ENCODE results near the gene WAPL. TPM values are rescaled to one million over a fixed set of nuclear protein-coding genes. Genes with fewer than 3 reads are reported as not detected.

The WAPL gene
- polyA plus RNA-seq, 1 of the 3 experiments (the other 2 are of a cell fraction), result 8.7 TPM

GRCh38 chr10:86461963-86462804 is 59.4 kb downstream of the WAPL start:
- H3K27ac ChIP-seq (ENCODE audit: low read depth in 2 of 2, low read length in 1 of 2), result no peak overlapping the region
- H3K9me2 ChIP-seq, result no peaks in the 10 kb centered on the region
- ChIA-PET CTCF (no interaction called here), POLR2A (no interaction called here)
- TF ChIP-seq JUND (IDR thresholded peaks at IDR 0.05), result no peak
- TF ChIP-seq EZH2phosphoT487 (IDR thresholded peaks at IDR 0.05; ENCODE audit: borderline replicate concordance, low read depth), result no peak
- TF ChIP-seq RCOR1 (IDR thresholded peaks at IDR 0.05; ENCODE audit: low read length), result no peak
- no peak for TF ChIP-seq MXI1 (IDR thresholded peaks at IDR 0.05; ENCODE audit: low read depth, low read length)
- TF ChIP-seq RFX5 (IDR thresholded peaks at IDR 0.05; ENCODE audit: low read length), result no peak
- no peak for TF ChIP-seq ZBTB33 (IDR thresholded peaks at IDR 0.05; ENCODE audit: borderline replicate concordance, low read depth)
- TF ChIP-seq USF1 (IDR thresholded peaks at IDR 0.05; ENCODE audit: borderline replicate concordance, low read depth), result no peak
- TF ChIP-seq IRF3 (IDR thresholded peaks at IDR 0.05; ENCODE audit: low read depth, low read length), result no peak
- no peak for TF ChIP-seq MAX (IDR thresholded peaks at IDR 0.05; ENCODE audit: low read depth)
- TF ChIP-seq USF2 (IDR thresholded peaks at IDR 0.05; ENCODE audit: borderline replicate concordance, low read depth, low read length), result no peak
- no peak for TF ChIP-seq TAF1 (IDR thresholded peaks at IDR 0.05; ENCODE audit: borderline replicate concordance, low read depth, low read length)
- TF ChIP-seq FOXM1 (IDR thresholded peaks at IDR 0.05; ENCODE audit: low read depth), result no peak
- TF ChIP-seq MEF2A (IDR thresholded peaks at IDR 0.05; ENCODE audit: borderline replicate concordance, low read depth), result no peak
- no peak for TF ChIP-seq SIN3A (IDR thresholded peaks at IDR 0.05; ENCODE audit: borderline replicate concordance, low read depth, low read length)
- TF ChIP-seq GATA2 (CRISPR knock-in tag; IDR thresholded peaks at IDR 0.05), result no peak
- no peak for TF ChIP-seq NRF1 (IDR thresholded peaks at IDR 0.05; ENCODE audit: low read depth, low read length)
- no peak for TF ChIP-seq NFIC (IDR thresholded peaks at IDR 0.05; ENCODE audit: borderline replicate concordance)
- no peak for TF ChIP-seq CHD2 (IDR thresholded peaks at IDR 0.05; ENCODE audit: low read length, partially characterized antibody)
- H3K4me3 ChIP-seq (ENCODE audit: low read depth in 2 of 2, low read length in 1 of 2), result no peak overlapping the region
- H3K4me2 ChIP-seq, result no peak overlapping the region
- H3K27me3 ChIP-seq (ENCODE audit: insufficient read depth), result no peaks in the 10 kb centered on the region
- H4K20me1 ChIP-seq (ENCODE audit: insufficient read depth), result no peaks in the 10 kb centered on the region
- H3K36me3 ChIP-seq (replicated peaks in 1 of 2; ENCODE audit: control insufficient read depth in 1 of 2, insufficient read depth in 2 of 2, low read length in 1 of 2), result peaks cover 58 to 86% of the 10 kb centered on the region in 2 experiments
- no peak for DNase-seq
- H3K9me3 ChIP-seq, result no peaks in the 10 kb centered on the region
- no peaks in the 10 kb centered on the region for H3K4me1 ChIP-seq (ENCODE audit: control insufficient read depth in 1 of 2, insufficient read depth in 2 of 2, low read depth in 1 of 2, low read length in 1 of 2)
- peaks cover 4% of the 10 kb centered on the region for H3K79me2 ChIP-seq (ENCODE audit: insufficient read depth)
- 96% methylated on average over 10 of the region's 10 CpGs for WGBS (ENCODE audit: low lambda C conversion rate)
- no peak overlapping the region for H3K9ac ChIP-seq
- H3F3A ChIP-seq (replicated peaks; ENCODE audit: insufficient read depth), result no peaks in the 10 kb centered on the region
- no peak overlapping the region for H2AFZ ChIP-seq (ENCODE audit: low read depth)
